ENCODE data around the gene USP46.

USP46 gene

DNA sequence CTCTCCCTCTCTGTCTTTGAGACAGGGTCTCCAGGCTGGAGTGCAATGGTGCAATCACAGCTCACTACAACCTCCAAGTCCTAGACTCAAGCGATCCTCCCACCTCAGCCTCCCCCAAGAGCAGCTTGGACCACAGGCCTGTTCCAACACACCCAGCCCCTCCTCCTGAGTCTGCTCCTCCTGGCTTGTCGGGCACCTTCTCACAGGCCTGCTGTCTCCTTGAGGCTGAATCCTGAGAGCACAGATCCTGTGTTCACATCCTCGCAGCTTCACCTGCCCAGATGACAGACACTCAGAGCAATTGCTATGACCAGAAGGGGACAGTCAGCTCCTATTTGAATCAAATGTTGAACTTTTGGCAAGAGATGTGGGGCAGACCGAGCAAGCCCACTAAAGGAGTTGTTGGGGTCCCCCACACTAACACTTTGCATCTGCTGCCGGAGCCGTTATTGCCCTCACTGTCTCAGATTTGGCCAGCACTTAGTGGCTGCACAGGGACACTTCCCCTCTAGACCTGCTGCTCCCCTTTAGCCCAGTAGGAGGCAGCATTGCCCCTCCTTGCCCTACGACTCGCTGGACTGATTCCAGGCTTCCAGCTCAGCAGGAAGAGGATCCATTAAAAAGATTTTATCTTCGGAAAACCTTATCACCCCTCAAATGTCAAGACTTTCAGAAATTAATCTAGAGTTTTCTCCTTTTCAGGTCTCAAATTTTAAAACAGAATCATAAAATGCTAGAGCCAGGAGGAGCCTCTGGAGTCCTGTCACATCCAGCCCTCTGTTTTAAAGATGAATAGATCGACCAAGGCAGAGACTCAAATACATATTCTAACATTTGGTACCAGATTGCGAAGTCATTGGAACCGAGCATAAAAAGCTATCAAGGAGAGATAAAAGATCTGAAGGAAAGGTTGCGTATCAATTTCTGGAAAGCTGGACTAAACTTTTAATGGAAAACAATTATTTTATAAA lies 113.7 kb downstream of the USP46 start:
- peak; percentile 13 for DNase-seq (ENCODE audit: low read depth)
- H3K4me3 ChIP-seq (ENCODE audit: low read depth, low read length): no peak overlapping the region
